Sciatic nerve (tissue), 2 donors: Measurements from ENCODE around the gene GSE1. TPM values are rescaled to one million over a fixed set of nuclear protein-coding genes. Genes with fewer than 3 reads are reported as not detected.

Experiments used
- ATAC-seq: fragments of 200-7000 bp; cut with Tn5 transposase; one replicate; pipeline ENCODE4 v1.9.1; 2020; ENCODE audit warnings: mild to moderate bottlenecking, moderate library complexity
- DNase-seq: peaks from one replicate; pipeline ENCODE4 v3.0.0-alpha.2; 2020; ENCODE audit warnings: low spot score
- intact Hi-C: fragments of 100-400 bp; cut with DNase I; formaldehyde crosslinking; loops from one replicate; pipeline ENCODE4 v1.14.2; 2022
- total RNA-seq: library from RNA; stranded (reverse); fragmentation: NEBNext Ultra II Directional; extraction: Animal tissue kit (Norgen Biotek cat#: 25700); gene quantifications from one replicate; pipeline ENCODE4 v1.2.1, GENCODE V29; 2021
- donor health status: DM: no; HTN: no; CAD: no.
- donor health status: DM: no; HTN: no; CAD: no.

Gene GSE1
- total RNA-seq: 97.3 TPM

DNA sequence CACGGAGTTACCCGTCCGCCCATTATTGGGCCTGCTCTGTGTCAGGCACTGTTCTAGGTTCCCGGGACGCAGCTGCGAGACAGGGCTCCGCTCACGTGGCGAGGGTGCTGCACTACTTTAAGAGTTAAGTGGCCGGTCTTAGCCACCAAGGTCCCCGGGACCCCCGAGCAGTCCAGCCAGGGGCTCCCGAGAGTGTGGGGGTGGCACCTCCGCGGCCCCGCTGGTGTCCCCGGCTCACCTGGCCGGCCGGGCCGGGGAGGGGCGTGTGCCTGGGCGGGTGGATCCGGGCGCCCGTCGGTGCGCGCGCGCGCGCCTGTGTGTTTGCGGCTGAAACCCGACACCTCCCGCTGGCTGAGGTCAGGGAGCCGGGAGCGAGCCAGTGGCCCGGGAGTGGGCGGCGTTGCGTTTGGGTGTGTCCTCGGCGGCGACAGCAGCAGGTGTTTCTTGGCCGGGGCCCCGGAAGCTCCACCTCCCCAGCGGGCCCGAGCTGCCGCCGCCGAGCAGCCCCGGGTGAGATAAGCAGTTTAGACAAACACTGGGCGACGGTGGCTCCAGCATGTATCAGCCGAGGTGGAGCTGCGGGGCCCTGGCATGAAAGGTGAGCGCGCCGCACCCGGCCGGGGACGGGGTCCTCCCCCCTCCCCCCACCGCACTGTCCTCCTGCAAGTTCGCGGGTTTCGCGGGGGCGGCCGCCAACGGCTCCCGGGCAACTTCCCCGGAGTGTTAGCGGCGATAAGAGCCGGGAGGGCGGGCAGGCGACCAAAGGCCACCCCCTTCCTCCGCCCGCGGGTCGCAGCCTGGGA is at the start of gene GSE1:
TSS of gene GSE1 (plus strand) at position 522 of the 803 bp plus-strand sequence. CDS start at position 592, 70 bp downstream.
- peak; percentile 52 for ATAC-seq
- intact Hi-C loops: loop anchor here (10.0 kb wide), 2 partner anchors 308 to 338 kb away; no protein-coding TSS in a partner anchor
- DNase-seq: peak; percentile 91

DNA sequence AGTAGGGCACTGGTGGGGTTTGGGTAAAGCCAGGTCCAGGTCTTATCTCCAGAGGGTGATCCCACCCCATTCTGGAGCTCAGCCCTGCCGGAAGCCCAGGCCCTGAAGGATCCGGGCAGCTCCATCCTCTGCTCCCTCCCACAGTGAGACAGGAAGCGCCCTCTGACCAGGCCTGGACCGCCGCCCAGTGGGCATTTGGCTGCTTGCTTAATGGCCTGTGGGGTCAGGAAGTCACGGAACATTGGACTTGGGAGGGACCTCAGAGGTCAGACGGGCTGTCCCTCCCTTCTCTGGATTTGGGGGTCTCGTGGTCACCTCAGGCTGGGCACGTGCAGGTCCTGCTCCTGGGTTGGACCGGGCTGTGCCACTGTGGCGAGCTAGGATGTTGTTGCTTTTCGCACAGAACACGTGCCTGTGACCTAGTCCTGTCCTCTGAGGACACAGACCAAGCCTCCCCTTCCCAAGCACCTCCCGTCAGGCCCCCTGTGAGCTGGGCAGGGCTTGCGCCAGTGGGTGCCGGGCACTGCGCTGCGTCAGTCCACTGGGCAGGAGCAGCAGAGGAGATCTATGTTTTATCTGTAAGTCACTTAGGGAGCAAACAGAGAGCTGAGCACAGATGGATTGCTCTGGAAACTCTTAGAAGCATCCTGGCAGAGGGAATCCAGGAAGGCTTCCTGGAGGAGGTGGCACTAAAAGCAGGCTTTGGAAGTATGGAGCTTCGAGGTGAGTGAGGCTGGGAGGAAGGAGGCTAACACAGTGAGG is 49.4 kb upstream of the GSE1 start:
- intact Hi-C loops: no loop called here
- ATAC-seq: peak; percentile 75
- peak; percentile 84 for DNase-seq

DNA sequence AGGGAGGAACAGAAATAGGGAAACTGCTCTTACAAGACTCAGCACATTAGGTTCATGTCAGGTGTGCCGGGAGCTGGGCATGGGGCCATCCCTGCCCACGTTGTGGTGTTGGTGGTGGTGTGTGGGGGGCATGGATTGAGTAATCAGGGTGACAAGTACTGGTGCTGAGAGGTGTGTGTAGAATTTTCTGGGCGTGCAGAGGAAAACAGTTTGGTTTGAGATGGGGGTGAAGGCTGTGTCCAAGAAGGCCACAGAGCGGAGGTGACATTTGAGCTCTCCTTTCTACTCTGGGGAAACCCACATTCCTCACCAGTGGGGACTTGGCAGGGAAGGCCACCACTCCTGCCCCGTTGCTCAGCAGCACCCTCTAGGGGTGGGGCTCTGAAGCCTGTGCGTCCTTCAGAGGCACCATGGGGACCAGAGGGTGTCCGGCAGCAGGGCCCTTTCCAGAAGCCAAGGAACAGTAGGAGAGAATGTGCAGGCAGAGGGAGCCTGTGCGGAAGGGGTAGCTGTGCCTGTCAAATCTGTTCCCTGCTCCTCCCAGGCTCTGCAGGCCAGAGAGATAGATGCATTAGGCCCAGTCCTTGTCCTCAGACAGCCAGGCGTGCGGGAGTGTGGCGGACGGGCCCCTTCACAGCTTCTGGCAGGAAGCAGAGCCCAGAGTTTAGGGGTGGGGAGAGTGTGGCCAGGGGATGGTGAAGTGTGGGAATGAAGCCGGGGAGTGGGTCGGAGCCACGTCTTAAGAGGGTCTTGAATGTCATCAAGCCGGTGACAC is 48.7 kb upstream of the GSE1 start:
- intact Hi-C loops: loop anchor here (5.0 kb wide), 1 partner anchor 1462 kb away; no protein-coding TSS in a partner anchor
- ATAC-seq (no peak), DNase-seq (no peak)

DNA sequence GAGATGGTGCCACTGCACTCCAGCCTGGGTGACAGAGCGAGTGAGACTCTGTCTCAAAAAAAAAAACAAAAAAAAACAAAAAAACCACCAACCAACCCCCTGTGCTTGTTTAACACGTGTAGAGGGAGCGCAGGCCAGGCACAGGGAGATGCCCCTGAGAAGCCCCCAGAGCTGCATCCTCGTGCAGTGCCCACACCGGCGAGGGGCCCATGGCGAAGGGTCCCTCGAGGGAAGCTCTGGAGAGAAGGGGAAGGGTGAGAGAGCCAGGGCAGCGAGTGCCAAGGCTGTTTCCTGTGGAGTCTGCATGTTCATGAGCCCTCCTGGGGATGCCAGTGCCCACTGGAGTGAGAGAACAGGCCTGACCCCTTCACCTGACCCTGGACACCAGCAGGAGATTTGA is 47.8 kb upstream of the GSE1 start:
- no peak for DNase-seq
- ATAC-seq: no peak
- intact Hi-C loops: loop anchor here (5.0 kb wide), 1 partner anchor 1463 kb away; no protein-coding TSS in a partner anchor

DNA sequence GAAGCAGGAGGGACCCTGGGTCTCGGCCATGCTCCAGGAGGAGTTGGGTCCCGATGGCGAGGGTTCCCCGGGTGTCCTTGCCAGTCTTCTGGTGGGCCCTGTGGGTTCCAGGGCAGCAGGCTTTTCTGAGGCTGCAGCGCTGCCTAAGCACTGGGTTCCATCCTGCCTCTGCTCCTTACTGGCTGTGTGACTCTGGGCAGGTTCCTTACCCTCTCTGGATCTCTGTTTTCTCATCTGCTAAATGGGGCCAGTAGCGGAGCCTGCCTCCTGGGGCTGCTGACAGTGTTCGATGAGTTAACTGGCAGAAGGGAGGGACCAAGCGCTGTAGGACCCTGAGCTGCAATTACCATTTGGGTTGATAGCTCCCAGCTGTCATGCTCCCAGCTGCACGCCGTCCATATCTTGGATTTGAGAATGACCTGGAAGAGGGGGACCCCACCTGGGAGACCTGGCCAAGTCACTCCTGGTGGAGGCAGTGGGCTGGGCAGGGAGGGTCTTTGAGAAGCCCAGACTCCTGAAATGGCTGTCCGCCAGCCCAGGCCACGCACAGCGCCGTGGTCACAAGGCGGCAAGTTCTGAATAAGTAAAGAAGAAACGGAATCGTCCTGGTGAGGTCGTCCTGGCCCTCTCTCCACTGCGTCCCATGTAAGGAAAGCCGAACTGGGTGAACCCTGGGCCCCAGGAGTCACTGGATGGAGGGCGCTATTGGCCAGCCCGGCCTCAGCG is 47.2 kb upstream of the GSE1 start:
- ATAC-seq (no peak), DNase-seq (no peak)
- intact Hi-C loops: loop anchor here (5.0 kb wide), 1 partner anchor 1464 kb away; no protein-coding TSS in a partner anchor

DNA sequence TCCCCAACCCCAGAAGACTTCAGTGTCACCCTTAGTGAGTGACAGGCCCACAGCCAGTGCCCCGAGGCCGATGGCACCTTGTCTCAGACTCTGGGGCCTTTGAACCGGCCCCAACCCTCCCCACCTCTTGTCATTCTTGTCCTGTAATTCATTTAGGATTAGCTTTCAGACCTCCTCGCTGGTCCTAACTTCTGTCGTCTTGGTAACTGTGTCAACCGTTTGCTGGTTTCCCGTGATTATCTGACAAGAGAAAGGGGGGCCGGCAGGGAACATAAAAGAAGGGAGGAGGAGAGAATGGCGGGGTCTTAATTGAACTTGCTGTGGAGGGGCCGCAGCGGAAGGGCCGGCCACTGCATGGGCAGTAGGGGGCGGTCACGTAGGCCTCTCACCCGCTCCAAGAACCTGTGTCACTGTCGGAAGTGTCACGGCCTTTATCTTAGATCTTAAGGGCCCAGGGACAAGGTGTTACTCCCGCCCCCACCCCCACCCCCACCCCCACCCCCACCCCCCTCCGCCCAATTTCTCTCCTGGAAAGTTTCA is 46.5 kb upstream of the GSE1 start:
- DNase-seq: no peak
- intact Hi-C loops: loop anchor here (5.0 kb wide), 1 partner anchor 1464 kb away; no protein-coding TSS in a partner anchor

DNA sequence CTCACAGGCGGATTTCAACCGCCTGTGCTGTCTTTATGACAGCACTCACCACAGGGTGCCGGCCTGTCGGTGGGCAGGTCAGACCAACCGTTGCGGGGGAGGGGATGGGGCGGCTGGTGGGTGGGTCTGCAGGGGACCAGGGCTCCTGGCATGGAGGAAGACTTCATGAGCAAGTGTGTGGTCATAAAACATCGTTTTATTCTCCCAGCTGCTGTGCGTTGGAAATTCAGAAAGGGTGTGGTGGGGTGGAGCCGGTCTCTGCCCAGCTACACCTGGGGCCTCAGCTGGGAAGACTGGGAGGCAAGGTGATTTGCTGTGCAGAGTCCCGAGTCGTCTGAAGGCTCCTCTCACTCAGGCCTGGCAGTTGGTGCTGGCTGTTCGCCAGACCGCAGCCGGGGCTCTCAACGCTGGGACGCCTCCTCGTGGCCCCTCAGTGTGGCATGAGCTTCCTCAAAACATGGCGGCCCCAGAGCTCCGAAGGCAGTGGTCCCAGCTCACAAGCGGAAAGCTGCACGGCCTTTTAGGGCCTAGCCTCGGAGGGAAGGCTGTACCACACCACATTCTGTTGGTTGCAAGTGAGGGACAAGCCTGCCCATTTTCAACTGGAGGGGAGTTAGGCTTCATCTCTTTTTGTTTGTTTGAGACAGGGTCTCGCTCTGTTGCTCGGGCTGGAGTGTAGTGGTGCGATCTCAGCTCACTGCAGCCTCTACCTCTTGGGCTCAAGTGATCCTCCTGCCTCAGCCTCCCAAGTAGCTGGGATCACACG is 45.8 kb upstream of the GSE1 start:
- ATAC-seq (no peak), DNase-seq (no peak)
- intact Hi-C loops: loop anchor here (5.0 kb wide), 1 partner anchor 1465 kb away; no protein-coding TSS in a partner anchor

More for the DNA sequence above, 46.5 kb upstream of the GSE1 start:
- ATAC-seq: no peak

DNA sequence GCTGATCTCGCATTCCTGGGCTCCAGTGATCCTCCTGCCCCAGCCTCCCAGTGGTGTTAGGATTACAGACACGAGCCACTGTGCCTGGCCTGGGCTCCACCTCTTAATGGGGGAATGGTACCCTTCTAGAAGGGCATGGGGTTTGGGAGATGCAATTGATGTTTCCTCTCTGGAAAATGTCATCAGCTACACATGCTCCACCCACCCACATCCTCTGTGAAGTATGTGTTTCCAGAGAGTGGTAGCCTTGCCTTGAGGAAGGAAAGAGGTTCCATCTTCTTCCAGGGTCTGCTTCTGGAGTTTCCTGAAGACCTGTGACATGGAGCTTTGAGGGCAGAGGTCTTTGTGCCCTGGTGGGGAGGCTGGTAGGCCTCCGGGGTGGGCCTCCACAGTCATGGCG is 45.2 kb upstream of the GSE1 start:
- ATAC-seq (no peak), DNase-seq (no peak)
- intact Hi-C loops: loop anchor here (5.0 kb wide), 1 partner anchor 1466 kb away; no protein-coding TSS in a partner anchor

DNA sequence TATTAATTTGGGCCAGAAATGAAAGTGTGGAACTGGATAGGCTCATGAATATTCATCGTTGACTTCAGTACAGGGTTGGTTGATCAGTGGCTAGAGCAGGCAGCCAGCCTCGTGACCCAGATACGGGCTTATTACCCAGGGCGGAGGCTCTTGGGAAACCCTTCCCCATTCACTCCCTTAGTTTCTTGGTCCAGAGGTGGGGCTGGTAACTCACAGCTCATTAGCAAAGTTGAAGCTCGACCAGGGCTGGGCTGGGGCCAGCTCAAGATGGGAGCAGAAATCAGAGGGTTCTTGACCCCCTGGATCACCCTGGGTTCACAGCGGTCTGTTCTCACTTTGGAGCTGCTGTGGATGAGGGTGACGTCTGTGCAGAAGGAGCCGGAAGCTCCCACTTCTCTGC is 44.6 kb upstream of the GSE1 start:
- ATAC-seq: peak; percentile 59
- no peak for DNase-seq
- intact Hi-C loops: loop anchor here (5.0 kb wide), 1 partner anchor 1466 kb away; no protein-coding TSS in a partner anchor

DNA sequence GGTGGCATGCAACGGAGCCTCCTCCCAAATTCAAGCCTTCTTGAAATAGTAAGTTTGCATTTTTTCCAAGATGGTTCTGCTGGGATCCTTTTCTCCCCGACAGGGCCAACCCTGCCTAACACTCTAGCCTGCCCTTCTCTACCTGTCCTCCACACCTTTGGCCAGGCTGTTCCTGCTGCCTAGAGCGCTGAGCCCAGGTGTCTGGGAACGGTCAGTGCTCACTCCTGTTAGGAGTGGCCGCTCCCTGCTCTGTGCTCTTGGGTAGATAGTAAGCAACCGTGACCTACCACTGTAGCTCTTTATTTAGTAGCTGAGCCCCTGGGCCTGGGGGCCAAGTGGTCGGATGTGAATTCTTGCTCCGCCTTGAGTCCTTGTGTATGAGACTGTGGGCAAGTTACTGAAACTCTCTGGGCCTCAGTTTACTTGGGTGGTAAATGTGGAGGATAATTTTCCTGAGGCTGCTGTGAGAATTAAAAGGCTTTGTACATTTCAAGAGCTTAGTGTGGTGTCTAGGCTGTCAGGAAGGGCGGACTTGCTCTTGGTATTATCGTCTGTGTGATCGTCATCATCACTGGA is 44.0 kb upstream of the GSE1 start:
- no peak for ATAC-seq
- intact Hi-C loops: loop anchor here (5.0 kb wide), 1 partner anchor 1467 kb away; no protein-coding TSS in a partner anchor

DNA sequence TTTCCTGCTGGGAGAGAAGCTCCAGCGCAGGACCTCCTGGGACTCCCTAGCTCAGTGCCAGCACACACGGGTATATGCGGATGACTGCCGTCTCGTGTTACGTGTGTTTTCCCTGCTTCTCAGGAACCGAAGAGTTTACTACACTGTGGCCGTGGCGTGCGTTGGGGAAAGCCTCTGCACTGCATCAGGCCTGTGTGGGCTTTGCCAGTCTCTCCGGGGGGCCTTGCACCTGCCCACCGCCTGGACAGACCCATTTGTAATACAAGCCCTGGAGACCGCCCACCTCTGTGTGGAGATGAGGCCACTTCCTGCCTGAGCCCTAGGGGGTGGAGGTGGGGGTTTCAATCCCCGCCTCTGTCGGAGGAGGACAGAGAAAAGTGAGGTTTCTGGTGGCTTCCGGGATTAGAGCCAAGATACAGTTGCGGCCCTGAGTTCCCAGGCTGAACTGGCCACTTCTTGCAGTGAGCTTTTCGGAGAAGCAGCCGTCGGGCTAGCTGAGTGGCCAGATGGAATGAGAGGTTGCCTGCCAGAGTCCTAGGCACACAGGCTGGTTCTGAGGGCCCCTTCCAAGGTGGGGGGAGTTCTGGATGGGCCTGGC is 43.4 kb upstream of the GSE1 start:
- intact Hi-C loops: loop anchor here (5.0 kb wide), 1 partner anchor 1467 kb away; no protein-coding TSS in a partner anchor
- no peak for DNase-seq
- no peak for ATAC-seq

More for the DNA sequence above, 44.0 kb upstream of the GSE1 start:
- DNase-seq: no peak

DNA sequence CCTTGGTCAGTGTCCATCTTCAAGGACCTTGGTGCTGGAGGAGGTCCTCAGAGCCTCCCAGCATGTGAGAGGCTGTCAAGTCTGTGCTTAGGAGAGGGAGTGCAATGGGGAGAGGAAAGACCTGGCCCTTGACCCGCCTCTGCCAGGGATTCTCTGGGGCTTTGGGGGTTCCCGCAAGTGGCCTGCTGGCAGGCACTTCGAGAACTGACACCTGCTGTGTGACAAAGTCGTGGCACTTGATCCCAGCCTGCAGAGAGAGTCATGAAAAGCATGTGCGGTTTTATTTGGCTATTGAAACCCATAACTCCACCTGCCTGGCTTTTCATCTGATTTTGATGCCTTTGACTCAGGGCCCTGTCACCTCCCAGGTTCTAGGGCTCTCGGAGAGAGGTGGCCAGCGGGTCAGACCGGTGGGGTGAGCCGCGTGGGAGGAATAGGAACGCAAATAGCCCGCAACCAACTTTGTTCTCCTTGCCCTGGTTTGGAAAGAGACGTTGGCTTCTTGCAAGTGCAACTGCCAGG is 42.8 kb upstream of the GSE1 start:
- intact Hi-C loops: no loop called here
- DNase-seq (no peak), ATAC-seq (no peak)

DNA sequence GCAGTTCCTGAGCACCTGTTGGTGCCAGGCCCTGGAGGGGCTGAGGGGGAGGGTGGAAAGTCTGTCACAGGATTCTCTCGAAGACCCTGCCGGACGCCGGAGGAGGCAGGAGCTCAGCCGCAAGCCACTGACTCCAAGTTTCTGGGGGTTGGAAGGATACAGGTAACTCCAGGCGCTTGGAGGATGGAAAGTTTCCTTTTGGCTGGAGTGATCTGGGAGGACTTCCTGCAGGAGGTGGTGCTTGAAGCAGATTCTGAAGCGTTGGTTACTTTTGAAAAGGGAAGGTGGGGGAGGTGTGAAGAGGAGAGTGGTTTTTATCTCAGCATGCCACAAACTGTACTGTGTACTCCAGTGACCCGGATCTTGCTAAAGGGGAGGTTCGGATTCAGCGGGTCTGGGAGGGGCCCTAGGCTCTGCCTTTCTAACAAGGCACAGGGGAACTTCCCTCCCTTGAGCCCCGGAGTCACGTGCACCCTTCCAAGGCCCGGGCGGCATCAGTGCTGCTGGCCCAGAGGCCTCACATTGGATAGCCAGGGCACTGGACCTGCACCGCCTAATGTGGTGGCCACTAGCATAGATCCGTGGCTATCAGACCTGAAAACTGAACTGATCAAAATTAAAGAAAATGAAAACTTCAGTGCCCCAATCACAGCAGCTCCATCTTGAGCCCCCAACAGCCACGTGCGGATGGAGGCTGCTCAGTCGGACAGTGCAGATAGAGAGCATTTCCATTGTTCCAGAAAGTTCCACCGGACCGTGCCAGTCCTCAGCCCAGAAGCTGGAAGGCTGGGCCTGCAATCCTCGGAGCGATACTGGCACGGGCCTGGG is 42.2 kb upstream of the GSE1 start:
- ATAC-seq: no peak
- intact Hi-C loops: no loop called here
- no peak for DNase-seq

DNA sequence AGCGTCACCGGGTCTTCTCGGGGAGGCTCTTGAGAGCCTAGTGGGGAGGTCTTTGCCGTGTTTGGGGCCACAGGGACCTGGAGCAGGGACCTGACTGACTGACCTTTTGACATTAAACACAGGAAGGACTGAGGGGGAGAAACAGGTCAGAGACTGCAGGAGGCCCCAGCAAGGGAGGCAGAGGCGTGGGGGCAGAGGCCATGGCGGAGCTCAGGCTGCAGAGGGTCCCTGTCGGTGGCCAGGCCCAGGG is 41.6 kb upstream of the GSE1 start:
- DNase-seq (no peak), ATAC-seq (no peak)
- intact Hi-C loops: no loop called here

DNA sequence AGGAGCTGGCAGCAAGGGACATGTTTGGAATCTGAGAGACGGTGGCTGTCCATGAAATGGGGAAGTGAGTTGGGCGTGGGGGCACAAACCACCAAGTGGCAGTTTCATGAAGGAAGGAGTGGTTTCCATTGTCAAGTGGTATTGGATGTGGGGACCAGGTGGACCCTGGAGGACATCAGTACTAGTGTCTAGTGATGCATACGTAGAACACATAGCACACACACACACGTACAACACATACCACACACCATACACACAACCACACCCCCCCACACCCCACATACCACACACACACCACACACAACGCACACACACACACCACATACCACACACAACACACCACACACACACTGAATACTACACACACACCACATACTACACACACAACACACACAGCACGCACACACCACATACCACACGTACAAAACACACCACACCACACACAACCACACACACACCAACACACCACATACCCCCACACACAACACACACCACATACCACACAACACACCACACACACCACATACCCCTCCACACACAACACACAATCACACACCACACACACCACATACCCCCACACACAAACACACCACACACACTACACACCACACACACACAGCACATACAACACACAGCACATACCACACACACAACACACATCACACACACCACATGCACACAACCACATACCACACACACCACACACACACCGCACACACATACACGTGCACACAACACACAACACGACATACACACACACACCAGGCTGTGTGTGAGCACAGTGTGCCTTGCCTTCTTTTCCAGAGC is 41.1 kb upstream of the GSE1 start:
- DNase-seq (no peak), ATAC-seq (no peak)
- intact Hi-C loops: no loop called here
